MM.1S (cell line): ENCODE measurements around the gene PLEKHS1.

Experiments
- CTCF ChIP-seq: fragments of 300-600 bp; sonication (generic); IDR thresholded peaks from 2 replicates; pipeline ENCODE4 v1.5.1; 2016; ENCODE audit warnings: antibody characterized with exemption, low read length, mixed read lengths
- EZH2 ChIP-seq: fragments of 300-600 bp; sonication (generic); optimal IDR thresholded peaks from 2 replicates; pipeline ENCODE3; 2017; ENCODE audit warnings: low read depth, mild to moderate bottlenecking, antibody characterized with exemption, low read length, mixed read lengths

GRCh38 chr10:113736576-113736975 lies 14.9 kb upstream of the PLEKHS1 start:
- TF ChIP-seq EZH2 (no peak), CTCF (no peak)
